ENCODE measurements around the gene ARL11. TPM values are rescaled to one million over a fixed set of nuclear protein-coding genes. Genes with fewer than 3 reads are reported as not detected.
"Not testable (repeated sequence)": the region's sequence is repeated elsewhere in the genome, so short reads cannot be mapped to it uniquely, and the experiment has no call there.

The ARL11 gene
- total RNA-seq, 1 donor from 2014 or later: 0.06 TPM

DNA sequence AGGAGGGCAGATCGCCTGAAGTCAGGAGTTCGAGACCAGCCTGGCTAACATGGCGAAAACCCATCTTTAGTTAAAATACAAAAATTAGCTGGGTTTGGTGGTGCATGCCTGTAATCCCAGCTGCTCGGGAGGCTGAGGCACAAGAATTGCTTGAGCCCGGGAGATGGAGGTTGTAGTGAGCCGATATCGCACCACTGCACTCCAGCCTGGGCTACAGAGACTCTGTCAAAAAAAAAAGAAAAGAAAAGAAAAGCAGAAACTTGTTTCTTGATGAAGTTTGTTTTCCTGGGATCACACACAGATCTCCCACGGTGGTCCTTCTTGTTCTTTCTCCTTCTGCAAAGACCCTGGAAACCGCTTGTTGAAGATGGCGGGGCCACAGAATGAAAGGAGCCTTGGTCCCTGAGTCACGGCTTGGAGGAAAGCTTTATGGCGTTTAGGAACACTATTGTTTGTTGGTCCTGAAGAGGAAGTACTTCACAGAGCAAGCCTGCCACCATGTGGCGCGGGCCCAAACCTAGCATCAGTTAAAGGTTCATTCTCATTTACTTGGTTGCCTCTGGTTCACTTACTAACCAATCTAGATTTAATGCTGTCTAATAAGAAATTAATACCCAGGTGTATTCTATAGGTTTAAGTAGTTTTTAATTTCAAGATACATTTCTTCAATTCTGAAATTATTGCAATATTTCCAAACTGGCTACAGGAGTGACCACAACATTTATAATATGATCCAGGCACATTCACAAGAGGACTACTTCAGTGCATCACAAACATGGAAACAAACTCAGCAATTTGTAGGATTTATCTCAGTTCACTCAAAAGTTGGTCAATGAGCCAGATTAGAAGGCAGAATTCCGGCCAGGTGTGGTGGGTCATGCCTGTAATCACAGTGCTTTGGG, 21.3 kb upstream of the ARL11 start:
- TF ChIP-seq, protein P1, sequence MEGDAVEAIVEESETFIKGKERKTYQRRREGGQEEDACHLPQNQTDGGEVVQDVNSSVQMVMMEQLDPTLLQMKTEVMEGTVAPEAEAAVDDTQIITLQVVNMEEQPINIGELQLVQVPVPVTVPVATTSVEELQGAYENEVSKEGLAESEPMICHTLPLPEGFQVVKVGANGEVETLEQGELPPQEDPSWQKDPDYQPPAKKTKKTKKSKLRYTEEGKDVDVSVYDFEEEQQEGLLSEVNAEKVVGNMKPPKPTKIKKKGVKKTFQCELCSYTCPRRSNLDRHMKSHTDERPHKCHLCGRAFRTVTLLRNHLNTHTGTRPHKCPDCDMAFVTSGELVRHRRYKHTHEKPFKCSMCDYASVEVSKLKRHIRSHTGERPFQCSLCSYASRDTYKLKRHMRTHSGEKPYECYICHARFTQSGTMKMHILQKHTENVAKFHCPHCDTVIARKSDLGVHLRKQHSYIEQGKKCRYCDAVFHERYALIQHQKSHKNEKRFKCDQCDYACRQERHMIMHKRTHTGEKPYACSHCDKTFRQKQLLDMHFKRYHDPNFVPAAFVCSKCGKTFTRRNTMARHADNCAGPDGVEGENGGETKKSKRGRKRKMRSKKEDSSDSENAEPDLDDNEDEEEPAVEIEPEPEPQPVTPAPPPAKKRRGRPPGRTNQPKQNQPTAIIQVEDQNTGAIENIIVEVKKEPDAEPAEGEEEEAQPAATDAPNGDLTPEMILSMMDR (conservative IDR thresholded peaks at IDR 0.05; ENCODE audit: low read depth, low read length): peak; percentile 85
- DNase-seq (ENCODE audit: low read depth): peak; percentile 36
- H3K4me3 ChIP-seq (ENCODE audit: low read depth, low read length): peak overlapping the region; percentile 49

DNA sequence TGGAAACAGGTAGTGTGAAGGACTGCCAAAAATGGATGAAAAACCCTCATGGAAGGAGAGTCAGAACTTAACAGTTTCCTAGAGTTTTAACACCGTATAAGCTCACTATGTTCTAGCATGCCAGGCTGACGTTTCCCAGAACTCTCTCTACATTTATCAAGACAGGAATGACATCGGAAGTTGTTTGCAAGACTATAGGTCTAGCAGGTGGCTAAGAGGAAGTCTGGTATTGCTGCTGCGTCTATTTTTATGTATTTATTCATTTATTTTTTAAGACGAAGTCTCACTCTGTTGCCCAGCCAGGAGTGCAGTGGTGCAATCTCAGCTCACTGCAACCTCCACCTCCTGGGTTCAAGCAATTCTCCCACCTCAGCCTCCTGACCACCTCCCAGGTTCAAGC, 20.5 kb upstream of the ARL11 start:
- no peak for DNase-seq (ENCODE audit: low read depth)
- no peak overlapping the region for H3K4me3 ChIP-seq (ENCODE audit: low read depth, low read length)
- TF ChIP-seq, protein P1 (conservative IDR thresholded peaks at IDR 0.05; ENCODE audit: low read depth, low read length): no peak

DNA sequence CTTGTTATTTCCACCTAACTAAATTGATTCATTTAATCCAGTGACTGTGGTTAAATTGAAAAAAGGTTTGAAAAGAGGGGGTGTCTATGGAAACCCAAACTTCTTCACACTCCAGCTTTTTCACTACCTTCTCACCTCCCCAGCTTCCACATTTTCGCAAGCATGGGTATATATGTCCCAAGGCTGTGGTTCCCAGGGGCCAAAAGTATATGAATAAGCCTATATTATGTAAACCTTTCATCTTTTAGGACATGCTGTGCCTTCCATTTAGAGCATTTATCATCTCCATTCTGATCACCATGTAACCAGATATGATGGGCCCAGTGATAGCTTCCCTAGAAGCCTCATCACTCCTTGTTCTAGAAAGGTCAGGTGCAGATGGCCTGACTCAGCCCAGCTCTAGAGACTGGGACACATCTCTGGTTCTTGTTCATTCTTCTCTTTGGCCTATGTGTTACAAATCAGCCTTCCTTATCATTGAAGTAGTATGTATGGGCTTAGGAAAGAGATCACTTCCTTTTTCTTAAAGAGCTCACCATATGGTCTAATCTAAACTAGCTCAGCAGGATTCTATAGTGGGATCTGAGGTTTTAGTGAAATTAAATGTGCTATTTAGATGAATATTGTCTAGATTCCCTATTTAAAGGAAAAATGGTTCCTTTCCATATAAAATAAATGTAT, 19.5 kb upstream of the ARL11 start:
- DNase-seq (ENCODE audit: low read depth): no peak
- TF ChIP-seq, protein P1 (conservative IDR thresholded peaks at IDR 0.05; ENCODE audit: low read depth, low read length): no peak

DNA sequence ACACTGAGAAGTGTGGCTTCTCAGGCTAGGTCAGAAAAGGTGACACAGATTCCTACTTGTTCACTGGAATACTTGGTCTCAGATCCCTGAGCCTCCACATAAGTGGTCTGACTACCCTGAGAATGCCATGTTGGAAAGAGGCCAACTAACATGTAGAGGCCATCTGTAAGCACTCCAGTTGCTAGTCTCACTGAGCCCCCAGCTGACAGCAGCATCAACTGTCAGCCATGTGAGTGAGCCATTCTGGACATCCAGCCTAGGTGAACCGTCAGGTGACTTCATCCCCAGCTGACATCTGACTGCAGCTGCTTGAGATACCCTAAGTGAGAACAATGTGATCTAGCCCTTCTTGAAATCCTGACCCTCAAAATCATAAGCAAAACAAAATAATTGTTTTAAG, 18.1 kb upstream of the ARL11 start:
- H3K4me3 ChIP-seq (ENCODE audit: low read depth, low read length): no peak overlapping the region
- TF ChIP-seq, protein P1 (conservative IDR thresholded peaks at IDR 0.05; ENCODE audit: low read depth, low read length): no peak
- no peak for DNase-seq (ENCODE audit: low read depth)

More for the DNA sequence above, 19.5 kb upstream of the ARL11 start:
- no peak overlapping the region for H3K4me3 ChIP-seq (ENCODE audit: low read depth, low read length)

DNA sequence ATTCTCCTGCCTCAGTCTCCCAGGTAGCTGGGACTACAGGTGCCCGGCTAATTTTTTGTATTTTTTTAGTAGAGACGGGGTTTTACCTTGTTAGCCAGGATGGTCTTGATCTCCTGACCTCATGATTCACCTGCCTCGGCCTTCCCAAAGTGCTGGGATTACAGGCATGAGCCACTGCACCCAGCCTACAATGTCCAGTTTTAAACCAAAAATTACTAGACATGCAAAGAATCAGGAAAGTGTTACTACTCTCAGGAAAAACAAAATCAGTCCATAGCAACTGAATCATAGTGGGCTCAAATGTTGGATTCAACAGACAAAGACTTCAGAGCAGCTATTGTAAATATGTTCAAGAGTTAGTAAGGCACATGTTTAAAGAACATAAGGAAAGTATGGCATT, 16.3 kb upstream of the ARL11 start:
- H3K4me3 ChIP-seq (ENCODE audit: low read depth, low read length); DNase-seq (ENCODE audit: low read depth): not testable (repeated sequence)

DNA sequence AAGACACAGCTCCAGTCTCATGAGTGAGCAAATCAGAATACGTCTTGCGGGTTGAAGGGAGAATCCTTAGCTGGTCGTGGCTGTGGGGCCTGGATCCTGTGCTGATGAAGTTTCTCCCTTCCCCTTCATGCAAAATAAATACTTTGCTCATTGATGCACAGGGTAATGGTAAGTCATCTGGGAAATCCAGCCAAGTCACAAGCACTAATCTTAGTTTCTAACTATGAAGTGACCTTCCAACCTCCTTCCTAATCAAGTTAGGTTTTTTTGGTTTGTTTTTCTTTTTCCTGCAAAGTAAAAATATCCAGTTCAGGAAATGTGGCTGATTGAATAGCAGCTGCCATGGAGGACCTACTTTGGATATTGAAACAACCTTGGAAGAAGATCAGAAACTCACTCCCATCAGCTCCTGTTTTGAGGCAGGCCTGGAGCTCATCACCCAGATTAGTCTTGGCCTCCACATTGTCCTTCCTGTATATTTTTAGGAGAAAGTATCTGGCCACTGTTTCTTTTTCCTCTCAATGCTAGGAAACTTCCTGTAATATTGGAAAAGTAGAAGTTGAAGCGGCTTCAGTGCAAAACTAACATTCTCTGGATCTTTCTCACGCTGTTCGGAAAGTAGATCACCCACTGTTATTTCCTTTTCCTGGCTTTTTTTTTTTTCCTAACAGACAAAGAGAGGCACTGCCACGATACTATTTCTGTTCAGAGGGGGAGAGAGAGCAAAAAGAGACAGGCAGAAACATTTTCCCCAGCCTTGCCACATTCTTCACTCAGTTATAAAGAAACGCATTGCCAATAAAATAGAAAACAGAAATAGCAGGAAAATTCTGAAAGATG, 12.3 kb upstream of the ARL11 start:
- H3K4me3 ChIP-seq (ENCODE audit: low read depth, low read length): no peak overlapping the region
- DNase-seq (ENCODE audit: low read depth): no peak
- TF ChIP-seq, protein P1 (conservative IDR thresholded peaks at IDR 0.05; ENCODE audit: low read depth, low read length): no peak

DNA sequence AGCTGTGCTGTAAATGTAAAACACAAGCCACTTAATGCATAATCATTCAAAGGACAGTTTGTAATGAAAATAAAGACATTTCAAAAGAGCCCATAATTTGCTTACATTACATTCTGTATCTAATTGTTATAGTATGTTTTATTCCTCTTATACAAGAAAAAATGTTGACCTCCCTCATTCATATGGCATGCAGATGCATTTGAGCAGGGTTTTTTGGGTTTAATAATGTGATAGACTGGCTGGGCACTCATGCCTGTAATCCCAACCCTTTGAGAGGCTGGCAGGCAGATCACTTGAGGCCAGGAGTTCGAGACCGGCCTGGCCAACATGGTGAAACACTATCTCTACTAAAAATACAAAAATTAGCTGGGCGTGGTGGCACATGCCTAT, 11.6 kb upstream of the ARL11 start:
- TF ChIP-seq, protein P1 (conservative IDR thresholded peaks at IDR 0.05; ENCODE audit: low read depth, low read length): no peak
- H3K4me3 ChIP-seq (ENCODE audit: low read depth, low read length): no peak overlapping the region
- no peak for DNase-seq (ENCODE audit: low read depth)

Data from epithelial cell of proximal tubule (primary cell).